IMR-90 (cell line): Measurements from ENCODE around the gene HSD17B11. TPM values are rescaled to one million over a fixed set of nuclear protein-coding genes. Genes with fewer than 3 reads are reported as not detected.

Experiments
- ATAC-seq: fragments of 200-7000 bp; cut with Tn5 transposase; 2 replicates; pipeline ENCODE4 v1.9.1; 2020; ENCODE audit warnings: low read depth, mild to moderate bottlenecking, moderate library complexity
- BruUV-seq: library from RNA; stranded (reverse); fragments of 400-500 nt; replicated peaks from 2 replicates; lab custom pipeline; 2021; lab: Mats Ljungman, UMichigan
- CTCF ChIA-PET: fragments of 300-600 bp; formaldehyde crosslinking; extraction: SDS; loops from one replicate; lab custom pipeline; 2021; ENCODE audit warnings: antibody characterized with exemption; lab: Yijun Ruan, JAX
- POLR2A ChIA-PET: fragments of 300-600 bp; sonication (Branson Sonifier 250); formaldehyde crosslinking; loops from one replicate; lab custom pipeline; 2022; ENCODE audit warnings: antibody characterized with exemption; ENCODE audit not compliant: unreplicated experiment; lab: Charles Lee
- DNase-seq: peaks from one replicate; pipeline ENCODE4 v3.0.0; 2013
- H2AFZ ChIP-seq: replicated peaks from 2 replicates; pipeline ENCODE3; 2013; ENCODE audit warnings: low read length, mild to moderate bottlenecking; ENCODE audit not compliant: poor library complexity
- H2AK5ac ChIP-seq: 2 replicates; pipeline ENCODE4 v1.6.1; 2013; ENCODE audit warnings: low read depth, low read length, inconsistent platforms
- H2AK9ac ChIP-seq: replicated peaks from 2 replicates; pipeline ENCODE3; 2013; ENCODE audit warnings: mild to moderate bottlenecking, low read depth, low read length, moderate library complexity; ENCODE audit not compliant: poor library complexity
- H2BK120ac ChIP-seq: 2 replicates; pipeline ENCODE4 v1.6.1; 2013; ENCODE audit warnings: low read depth, low read length, inconsistent platforms
- H2BK15ac ChIP-seq: 3 replicates; pipeline ENCODE4 v1.6.1; 2013; ENCODE audit warnings: low read depth, low read length, inconsistent platforms
- H2BK20ac ChIP-seq: 2 replicates; pipeline ENCODE4 v1.6.1; 2013; ENCODE audit warnings: low read depth, mild to moderate bottlenecking, inconsistent platforms, low read length, moderate library complexity
- H2BK5ac ChIP-seq: 2 replicates; pipeline ENCODE4 v1.6.1; 2013; ENCODE audit warnings: mild to moderate bottlenecking, low read depth, low read length, inconsistent platforms; ENCODE audit not compliant: poor library complexity, severe bottlenecking
- H3K14ac ChIP-seq: replicated peaks from 2 replicates; pipeline ENCODE4 v1.6.1; 2013; ENCODE audit warnings: low read depth, low read length, inconsistent platforms
- H3K18ac ChIP-seq: 2 replicates; pipeline ENCODE4 v1.6.1; 2013; ENCODE audit warnings: low read depth, low read length, control low read depth
- H3K23ac ChIP-seq: 2 replicates; pipeline ENCODE4 v1.6.1; 2013; ENCODE audit warnings: low read depth, low read length, inconsistent platforms
- H3K27ac ChIP-seq: 2 replicates; pipeline ENCODE4 v1.5.1; 2013; ENCODE audit warnings: mild to moderate bottlenecking, control low read depth, low read length; ENCODE audit not compliant: insufficient read depth
- H3K27me3 ChIP-seq: 2 replicates; pipeline ENCODE4 v1.6.1; 2013; ENCODE audit warnings: low read length; ENCODE audit not compliant: control insufficient read depth, insufficient read depth
- H3K36me3 ChIP-seq: 2 replicates; pipeline ENCODE4 v1.6.1; 2013; ENCODE audit warnings: low read length, mixed read lengths; ENCODE audit not compliant: control insufficient read depth, insufficient read depth
- H3K4ac ChIP-seq: 2 replicates; pipeline ENCODE4 v1.6.1; 2013; ENCODE audit warnings: low read depth, low read length, inconsistent platforms
- H3K4me1 ChIP-seq: 2 replicates; pipeline ENCODE4 v1.6.1; 2013; ENCODE audit warnings: low read length, mixed read lengths; ENCODE audit not compliant: control insufficient read depth, insufficient read depth
- H3K4me2 ChIP-seq: 2 replicates; pipeline ENCODE4 v1.6.1; 2013; ENCODE audit warnings: low read depth, mild to moderate bottlenecking, control low read depth, low read length, moderate library complexity
- H3K4me3 ChIP-seq: 2 replicates; pipeline ENCODE4 v1.5.1; 2013; ENCODE audit warnings: low read depth, mild to moderate bottlenecking, control low read depth, low read length, moderate library complexity; ENCODE audit not compliant: insufficient read depth
- H3K56ac ChIP-seq: 2 replicates; pipeline ENCODE4 v1.6.1; 2013; ENCODE audit warnings: low read length, inconsistent platforms; ENCODE audit not compliant: insufficient read depth; ENCODE audit errors: extremely low read depth
- H3K79me1 ChIP-seq, 2 experiments: 2 replicates each; pipeline ENCODE4 v1.6.1; 2013; ENCODE audit warnings: low read length in 2 of 2, inconsistent platforms in 1 of 2, low read depth in 1 of 2
- H3K9ac ChIP-seq: 2 replicates; pipeline ENCODE4 v1.6.1; 2013; ENCODE audit warnings: low read depth, low read length, control low read depth
- H3K9me1 ChIP-seq: 2 replicates; pipeline ENCODE4 v1.6.1; 2013; ENCODE audit warnings: low read length, inconsistent platforms; ENCODE audit not compliant: insufficient read depth
- H3K9me3 ChIP-seq: 2 replicates; pipeline ENCODE4 v1.6.1; 2013; ENCODE audit warnings: low read length; ENCODE audit not compliant: control insufficient read depth, insufficient read depth
- H4K20me1 ChIP-seq: 2 replicates; pipeline ENCODE4 v1.6.1; 2013; ENCODE audit warnings: low read length, inconsistent platforms; ENCODE audit not compliant: insufficient read depth
- H4K5ac ChIP-seq: 2 replicates; pipeline ENCODE4 v1.6.1; 2013; ENCODE audit warnings: mild to moderate bottlenecking, low read depth, low read length, control low read depth
- H4K8ac ChIP-seq, 2 experiments: 2 replicates each; pipeline ENCODE4 v1.6.1; 2013; ENCODE audit warnings: low read depth in 2 of 2, low read length in 2 of 2, control low read depth in 1 of 2, inconsistent platforms in 1 of 2
- H4K91ac ChIP-seq: 2 replicates; pipeline ENCODE4 v1.6.1; 2013; ENCODE audit warnings: low read depth, low read length, inconsistent platforms; ENCODE audit not compliant: insufficient read depth
- BHLHE40 ChIP-seq: fragments of 150-350 bp; IDR thresholded peaks from 2 replicates; pipeline ENCODE4 v1.6.1; 2016; ENCODE audit warnings: mild to moderate bottlenecking, low read depth, low read length
- CHD1 ChIP-seq: IDR thresholded peaks from 2 replicates; pipeline ENCODE4 v1.6.1; 2012; ENCODE audit warnings: low read depth, low read length, improper control_type of control experiment
- FOS ChIP-seq: fragments of 150-350 bp; IDR thresholded peaks from 2 replicates; pipeline ENCODE4 v1.6.1; 2016; ENCODE audit warnings: low read depth, low read length
- MAFK ChIP-seq: IDR thresholded peaks from 2 replicates; pipeline ENCODE4 v1.6.1; 2012; ENCODE audit warnings: low read depth, low read length, improper control_type of control experiment
- MAZ ChIP-seq: IDR thresholded peaks from 2 replicates; pipeline ENCODE4 v1.6.1; 2012; ENCODE audit warnings: low read depth, mild to moderate bottlenecking, low read length, improper control_type of control experiment, moderate library complexity, borderline replicate concordance
- MXI1 ChIP-seq: IDR thresholded peaks from 2 replicates; pipeline ENCODE4 v1.6.1; 2012; ENCODE audit warnings: low read depth, mild to moderate bottlenecking, low read length, moderate library complexity, borderline replicate concordance
- NFE2L2 ChIP-seq: fragments of 150-350 bp; IDR thresholded peaks from 2 replicates; pipeline ENCODE4 v1.6.1; 2016; ENCODE audit warnings: low read depth, mild to moderate bottlenecking, low read length
- POLR2A ChIP-seq: IDR thresholded peaks from 2 replicates; pipeline ENCODE4 v1.6.1; 2012; ENCODE audit warnings: mild to moderate bottlenecking, low read depth, low read length
- RAD21 ChIP-seq: IDR thresholded peaks from 2 replicates; pipeline ENCODE4 v1.6.1; 2012; ENCODE audit warnings: low read length, improper control_type of control experiment
- RFX5 ChIP-seq: IDR thresholded peaks from 2 replicates; pipeline ENCODE4 v1.8.0; 2012; ENCODE audit warnings: low read depth, mild to moderate bottlenecking, low read length, moderate library complexity
- USF2 ChIP-seq: fragments of 150-350 bp; IDR thresholded peaks from 2 replicates; pipeline ENCODE4 v1.6.1; 2017; ENCODE audit warnings: mild to moderate bottlenecking, antibody characterized with exemption, low read length, low read depth
- WGBS, 2 experiments: methylation state at CpG; one replicate each; pipeline versions ENCODE4 v1.1.5 to v1.1.7; 2013; ENCODE audit warnings: missing lambda C conversion rate in 2 of 2; ENCODE audit not compliant: insufficient read length in 1 of 2; ENCODE audit errors: extremely low coverage in 2 of 2; 5-methylcytosine and 5-hydroxymethylcytosine counted together
- dilution Hi-C: fragments of 300-500 bp; cut with HindIII; formaldehyde crosslinking; loops from one replicate; pipeline ENCODE4 v1.14.3; 2018; ENCODE audit warnings: low sequenced_read_pairs; ENCODE audit not compliant: unreplicated experiment
- in situ Hi-C: fragments of 300-500 bp; cut with MboI; formaldehyde crosslinking; loops from 3 replicates; pipeline ENCODE4 v1.14.3; 2019; ENCODE audit warnings: low sequenced_read_pairs, inconsistent platforms, mixed read lengths
- intact Hi-C: fragments of 100-400 bp; cut with micrococcal nuclease; formaldehyde crosslinking; loops from 2 replicates; pipeline ENCODE4 v1.10.0; 2022
- polyA plus RNA-seq, 3 experiments: library from polyadenylated mRNA; depleted of rRNA; stranded (reverse); fragments of >200 nt; gene quantifications; 2 replicates each; pipeline ENCODE4 v1.2.3, GENCODE V29; 2012; ENCODE audit warnings: low replicate concordance in 1 of 3
- total RNA-seq: library from RNA; depleted of rRNA; stranded (reverse); fragments of >200 nt; gene quantifications from 2 replicates; pipeline ENCODE4 v1.2.3, GENCODE V29; 2012

HSD17B11 gene
- total and polyA plus RNA-seq, 2 of the 4 experiments (the other 2 are of a cell fraction), result 11.3 to 12.0 TPM

- Histone ChIP-seq H4K8ac (no peak overlapping the region), H3K27me3 (peaks cover 1% of the 10 kb centered on the region; the same call in 1 of the 2 replicates), H3K23ac (no peak overlapping the region), H2AK5ac (no peak overlapping the region), H3K79me1 (no peaks in the 10 kb centered on the region), H3K9ac (no peak overlapping the region), H3K18ac (no peak overlapping the region), H2BK15ac (no peak overlapping the region), H3K4me2 (no peak overlapping the region), H2AK9ac (no peak overlapping the region), H2BK5ac (no peak overlapping the region), H3K4ac (no peak overlapping the region), H3K9me3 (no peaks in the 10 kb centered on the region), H3K27ac (no peak overlapping the region), H3K4me1 (no peaks in the 10 kb centered on the region), H3K56ac (no peak overlapping the region), H3K36me3 (no peaks in the 10 kb centered on the region), H4K91ac (no peak overlapping the region), H2BK20ac (no peak overlapping the region), H2AFZ (no peak overlapping the region), H3K14ac (no peak overlapping the region), H3K9me1 (no peaks in the 10 kb centered on the region; the same call in 1 of the 2 replicates), H4K5ac (no peak overlapping the region), H4K20me1 (no peaks in the 10 kb centered on the region), H3K4me3 (no peak overlapping the region), H2BK120ac (no peak overlapping the region)
- dilution Hi-C loops (no loop called here), in situ Hi-C loops (no loop called here), intact Hi-C loops (no loop called here)
- ATAC-seq (peak; percentile 53; the same call in 1 of the 2 replicates), DNase-seq (peak; percentile 35)
- WGBS, 2 experiments, result no CpG with 5 or more reads among the region's 10 CpGs
- TF ChIP-seq FOS, result no peak
- no peak for TF ChIP-seq MAZ
- TF ChIP-seq RFX5, result no peak
- no peak for TF ChIP-seq USF2
- no peak for TF ChIP-seq RAD21
- no peak for TF ChIP-seq CHD1
- no peak for TF ChIP-seq MAFK
- no peak for TF ChIP-seq MXI1
- TF ChIP-seq BHLHE40, result no peak
- TF ChIP-seq POLR2A, result no peak
- no peak for TF ChIP-seq NFE2L2
- no TSS peak for BruUV-seq
- POLR2A ChIA-PET, result no interaction called here
- CTCF ChIA-PET, result no interaction called here
These were observed 86.1 kb downstream of the HSD17B11 start for GRCh38 chr4:87304745-87305432.
